ENCODE data around the gene ARID4B.
"Not testable (repeated sequence)": the region's sequence is repeated elsewhere in the genome, so short reads cannot be mapped to it uniquely, and the experiment has no call there.

ARID4B gene

DNA sequence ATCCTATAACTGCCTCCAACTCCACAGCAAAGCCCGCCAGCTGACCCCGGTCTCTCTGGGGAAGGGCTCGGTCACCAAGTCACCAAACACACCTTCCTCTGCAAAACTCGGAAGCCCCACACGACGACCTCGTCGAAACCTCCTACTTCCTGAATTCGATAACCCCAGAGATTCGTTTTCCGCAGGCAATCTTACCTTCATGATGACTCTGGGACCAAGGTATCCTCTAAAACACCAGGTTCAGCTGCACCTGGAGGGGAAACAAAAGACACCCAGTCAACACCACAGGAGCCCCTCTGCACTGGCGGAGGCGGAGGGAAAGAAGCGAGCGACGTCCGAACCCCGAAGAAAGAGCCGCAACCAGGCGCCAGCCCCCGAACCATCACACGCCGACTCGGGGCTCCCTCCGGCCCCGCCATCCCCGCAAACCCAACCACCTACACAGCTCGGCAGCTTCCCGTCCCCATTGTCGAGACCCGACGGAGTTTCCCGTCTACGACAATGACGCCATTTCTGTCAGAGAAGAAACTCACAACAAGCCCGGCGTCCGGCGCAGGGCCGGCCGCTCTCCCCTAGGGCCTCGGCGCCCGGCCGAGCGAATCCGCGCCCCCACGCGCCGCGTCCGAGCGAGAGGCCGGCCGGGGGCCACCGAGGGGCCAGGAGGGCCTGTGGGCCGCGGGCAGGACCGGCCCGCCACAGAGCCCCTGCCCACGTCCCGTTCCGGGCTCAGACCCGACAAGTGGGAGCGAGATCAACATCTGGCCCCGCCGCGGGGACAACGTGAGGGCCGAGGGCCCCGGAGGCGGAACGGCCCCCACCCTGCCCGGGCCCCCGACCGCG, 1.0 kb downstream of the ARID4B start:
- peak; percentile 78 for DNase-seq

DNA sequence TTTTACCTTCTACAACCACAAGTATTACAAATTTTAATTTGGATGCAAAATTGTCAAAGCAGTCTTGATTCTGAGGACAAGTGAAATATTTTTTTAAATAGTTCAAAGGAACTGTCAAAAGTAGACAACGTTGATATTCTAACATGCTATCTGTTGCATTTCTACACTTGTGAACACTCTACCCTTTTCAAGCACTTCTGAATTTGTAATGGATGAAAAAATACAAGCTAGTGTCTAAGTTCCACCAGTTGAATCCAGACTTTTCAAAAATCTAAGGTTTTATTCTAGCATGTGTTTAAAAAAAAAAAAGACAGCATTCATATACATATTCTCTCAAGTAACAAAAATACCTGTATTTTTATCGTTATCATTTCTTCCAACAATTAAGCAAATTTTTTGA, 2.1 kb downstream of the ARID4B start:
- no peak for DNase-seq

DNA sequence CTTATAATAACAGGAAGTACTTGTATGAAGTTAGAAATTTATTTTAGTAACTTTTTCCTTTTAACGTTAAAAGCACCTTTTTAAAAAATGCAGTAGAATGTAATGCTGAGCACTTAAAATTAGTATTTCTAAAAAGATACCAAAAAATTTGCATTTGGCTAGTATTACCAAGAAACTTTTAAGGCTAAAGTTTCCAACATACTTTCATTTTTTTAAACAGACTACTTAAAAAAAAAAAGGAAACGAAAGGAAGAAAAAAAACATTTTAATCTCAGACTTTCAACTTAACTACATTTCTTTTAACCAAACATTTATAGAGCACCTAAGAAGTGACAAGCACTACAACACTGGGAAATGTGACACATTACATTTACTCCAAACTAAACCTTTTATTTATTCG, 2.8 kb downstream of the ARID4B start:
- DNase-seq: no peak

DNA sequence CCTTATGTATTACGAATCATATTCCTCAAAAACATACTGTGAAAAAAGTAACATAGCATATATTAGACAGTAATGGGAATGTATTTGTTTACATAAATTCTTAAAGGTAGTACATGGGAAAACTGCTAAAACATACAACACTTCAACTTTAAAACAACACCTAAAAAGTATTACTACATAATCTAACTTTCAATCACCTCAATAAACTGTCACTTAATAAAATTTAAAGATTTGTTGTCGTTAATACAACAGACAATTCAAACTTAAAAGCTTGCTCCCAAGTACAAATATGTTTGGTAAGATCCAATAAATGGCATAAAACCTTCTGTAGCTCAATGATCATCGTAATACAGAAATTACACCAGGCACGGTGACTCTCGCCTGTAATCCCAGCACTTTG, 3.7 kb downstream of the ARID4B start:
- DNase-seq: no peak

DNA sequence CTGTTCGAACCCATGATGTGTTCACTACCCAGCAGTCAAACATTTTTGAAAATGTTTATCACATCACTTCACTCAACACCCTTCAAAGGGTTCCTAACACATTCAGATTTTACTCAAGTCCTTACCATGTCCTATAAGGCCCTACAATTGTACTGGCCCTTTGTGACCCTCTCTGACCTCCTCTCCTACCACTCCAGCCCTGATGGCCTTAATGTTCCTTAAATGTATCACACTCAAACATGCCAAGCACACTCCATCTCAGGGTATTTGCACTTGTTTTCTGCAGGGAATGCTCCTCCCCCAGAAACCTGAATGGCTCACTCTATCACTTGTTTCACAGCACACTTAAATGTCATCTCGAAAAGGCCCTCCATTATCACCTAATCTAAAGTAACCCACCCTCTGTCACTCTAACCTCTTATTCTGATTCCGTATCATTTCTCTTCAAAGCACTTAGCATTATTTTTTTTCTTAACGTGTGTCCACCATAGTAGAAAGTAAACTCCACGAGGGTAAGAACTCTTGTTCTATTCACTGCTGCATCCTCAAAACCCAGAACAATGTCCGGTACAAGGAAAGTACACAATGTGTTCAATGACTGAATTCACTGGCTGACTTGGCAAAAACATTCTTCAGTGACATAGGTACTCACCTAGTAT, 7.3 kb downstream of the ARID4B start:
- DNase-seq: no peak

DNA sequence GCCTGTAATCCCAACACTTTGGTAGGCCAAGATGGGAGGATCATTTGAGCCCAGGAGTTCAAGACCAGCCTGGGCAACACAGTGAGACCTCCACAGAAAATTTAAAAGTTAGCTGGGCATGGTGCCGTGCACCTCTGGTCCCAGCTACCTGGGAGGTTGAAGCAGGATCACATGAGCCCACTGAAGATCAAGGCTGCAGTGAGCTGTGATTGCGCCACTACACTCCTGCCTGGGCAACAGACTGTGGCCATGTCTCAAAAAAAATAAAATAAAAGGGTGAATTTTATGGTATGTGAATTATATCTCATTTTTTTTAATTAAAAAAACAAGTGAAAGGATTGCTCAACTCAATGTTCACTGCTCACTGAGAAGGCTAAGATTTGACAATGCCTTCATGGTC, 8.7 kb downstream of the ARID4B start:
- no peak for DNase-seq

DNA sequence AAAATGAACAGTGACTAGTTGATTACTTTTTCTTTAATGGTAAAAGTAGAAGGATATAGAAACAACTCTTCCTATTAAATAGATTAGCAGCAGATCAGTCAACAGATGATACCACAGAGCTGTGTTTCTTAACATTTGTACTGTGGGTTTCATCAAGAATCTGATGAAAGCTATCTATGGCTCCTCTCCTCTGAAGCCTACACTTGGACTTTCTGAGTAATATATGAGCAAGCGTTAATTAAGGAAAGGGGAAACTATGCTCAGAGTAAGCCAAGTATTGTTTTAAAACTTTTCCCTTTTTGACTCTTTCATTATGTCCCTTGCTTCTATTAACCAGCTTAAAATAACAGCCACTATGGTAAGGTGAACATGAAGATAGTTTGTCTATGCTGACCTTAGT, 10.8 kb downstream of the ARID4B start:
- no peak for DNase-seq

DNA sequence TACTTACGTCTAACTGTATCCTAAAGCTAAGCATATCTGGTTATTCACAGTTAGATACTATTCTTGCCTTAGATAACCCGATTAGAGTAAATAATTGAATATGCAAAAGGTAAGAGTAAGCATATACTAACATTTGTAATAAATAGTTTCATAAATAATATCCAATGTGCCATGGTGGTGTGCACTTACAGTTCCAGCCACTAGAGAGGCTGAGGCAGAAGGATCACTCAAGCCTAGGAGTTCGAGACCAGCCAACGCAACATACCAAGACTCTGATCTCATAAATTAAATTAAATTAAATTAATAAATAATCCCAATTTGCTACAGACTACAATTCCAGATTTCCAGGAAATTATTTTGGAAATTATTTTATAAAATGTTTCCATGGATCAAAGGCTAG, 12.2 kb downstream of the ARID4B start:
- DNase-seq: no peak

DNA sequence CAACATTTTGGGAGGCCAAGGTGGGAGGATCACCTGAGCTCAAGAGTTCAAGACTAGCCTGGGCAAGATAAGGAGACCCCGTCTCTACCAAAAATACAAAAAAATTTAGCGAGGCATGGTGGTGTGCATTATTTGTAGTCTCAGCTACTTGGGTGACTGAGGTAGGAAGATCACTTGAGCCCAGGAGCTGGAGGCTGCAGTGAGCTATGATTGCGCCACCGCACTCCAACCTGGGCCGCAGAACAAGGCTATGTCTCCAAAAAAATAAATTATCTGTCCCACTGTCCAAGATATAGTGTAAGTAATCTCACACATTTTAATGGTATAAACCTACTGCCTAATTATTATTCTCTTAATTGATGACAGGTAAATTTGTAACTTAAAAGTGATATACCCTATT, 12.8 kb downstream of the ARID4B start:
- DNase-seq: no peak

DNA sequence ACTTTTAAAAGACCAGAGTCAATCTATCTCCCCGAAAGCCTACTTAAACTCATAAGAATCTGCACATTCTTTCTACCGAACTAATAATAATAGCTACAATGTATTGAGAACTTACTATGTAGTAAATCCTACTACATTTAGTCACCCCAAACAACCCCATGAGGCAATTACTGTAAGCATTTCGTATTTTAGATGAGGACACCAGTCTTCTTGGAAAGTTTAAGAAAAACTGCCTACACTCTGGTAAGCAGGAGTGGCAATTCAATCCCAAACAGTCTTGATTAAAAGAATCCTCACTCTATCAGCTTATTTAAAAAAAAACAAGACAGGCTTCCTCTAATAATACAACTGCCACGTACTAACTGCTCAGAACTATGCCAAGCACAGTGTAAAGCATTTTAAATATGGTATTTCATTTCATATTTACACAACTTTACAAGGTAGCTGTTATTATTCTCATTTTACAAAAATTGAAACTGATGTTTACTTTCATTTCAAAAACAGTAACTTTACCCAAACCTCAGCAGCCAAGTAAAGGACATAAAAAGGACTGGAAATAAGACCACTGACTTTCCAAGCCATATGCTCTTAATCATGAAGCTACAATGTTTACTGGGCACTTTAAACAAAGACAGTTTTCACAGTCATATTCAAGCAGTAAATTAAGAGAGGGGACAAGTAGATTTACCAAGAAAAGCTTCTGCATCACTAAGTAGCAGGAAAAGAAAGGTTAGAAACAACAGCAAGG, 13.9 kb downstream of the ARID4B start:
- no peak for DNase-seq

DNA sequence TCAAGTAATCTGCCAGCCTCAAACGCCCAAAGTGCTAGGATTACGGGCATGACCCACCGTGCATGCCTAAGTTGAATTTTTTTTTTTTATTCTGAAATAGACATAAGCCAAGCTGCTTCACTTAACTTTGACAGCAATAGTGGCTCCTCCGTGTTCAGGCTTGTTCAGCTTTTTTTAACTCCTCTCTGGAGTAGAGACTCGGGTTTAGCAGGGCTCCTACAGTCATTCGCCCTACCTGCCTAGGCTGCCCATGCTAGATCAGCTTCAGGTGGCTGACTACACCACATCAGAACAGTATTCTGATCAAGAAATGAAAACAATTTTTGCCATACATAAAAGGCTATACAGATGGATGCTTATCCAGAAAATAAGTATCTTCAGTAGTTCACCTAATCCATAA, 14.7 kb downstream of the ARID4B start:
- no peak for DNase-seq

DNA sequence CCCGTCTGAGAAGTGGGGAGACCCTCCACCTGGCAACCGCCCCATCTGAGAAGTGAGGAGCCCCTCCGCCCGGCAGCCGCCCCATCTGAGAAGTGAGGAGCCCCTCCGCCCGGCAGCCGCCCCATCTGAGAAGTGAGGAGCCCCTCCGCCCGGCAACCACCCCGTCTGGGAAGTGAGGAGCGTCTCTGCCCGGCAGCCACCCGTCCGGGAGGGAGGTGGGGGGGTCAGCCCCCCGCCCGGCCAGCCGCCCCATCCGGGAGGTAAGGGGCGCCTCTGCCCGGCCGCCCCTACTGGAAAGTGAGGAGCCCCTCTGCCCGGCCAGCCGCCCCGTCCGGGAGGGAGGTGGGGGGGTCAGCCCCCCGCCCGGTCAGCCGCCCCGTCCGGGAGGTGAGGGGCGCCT, 18.8 kb downstream of the ARID4B start:
- DNase-seq: not testable (repeated sequence)

DNA sequence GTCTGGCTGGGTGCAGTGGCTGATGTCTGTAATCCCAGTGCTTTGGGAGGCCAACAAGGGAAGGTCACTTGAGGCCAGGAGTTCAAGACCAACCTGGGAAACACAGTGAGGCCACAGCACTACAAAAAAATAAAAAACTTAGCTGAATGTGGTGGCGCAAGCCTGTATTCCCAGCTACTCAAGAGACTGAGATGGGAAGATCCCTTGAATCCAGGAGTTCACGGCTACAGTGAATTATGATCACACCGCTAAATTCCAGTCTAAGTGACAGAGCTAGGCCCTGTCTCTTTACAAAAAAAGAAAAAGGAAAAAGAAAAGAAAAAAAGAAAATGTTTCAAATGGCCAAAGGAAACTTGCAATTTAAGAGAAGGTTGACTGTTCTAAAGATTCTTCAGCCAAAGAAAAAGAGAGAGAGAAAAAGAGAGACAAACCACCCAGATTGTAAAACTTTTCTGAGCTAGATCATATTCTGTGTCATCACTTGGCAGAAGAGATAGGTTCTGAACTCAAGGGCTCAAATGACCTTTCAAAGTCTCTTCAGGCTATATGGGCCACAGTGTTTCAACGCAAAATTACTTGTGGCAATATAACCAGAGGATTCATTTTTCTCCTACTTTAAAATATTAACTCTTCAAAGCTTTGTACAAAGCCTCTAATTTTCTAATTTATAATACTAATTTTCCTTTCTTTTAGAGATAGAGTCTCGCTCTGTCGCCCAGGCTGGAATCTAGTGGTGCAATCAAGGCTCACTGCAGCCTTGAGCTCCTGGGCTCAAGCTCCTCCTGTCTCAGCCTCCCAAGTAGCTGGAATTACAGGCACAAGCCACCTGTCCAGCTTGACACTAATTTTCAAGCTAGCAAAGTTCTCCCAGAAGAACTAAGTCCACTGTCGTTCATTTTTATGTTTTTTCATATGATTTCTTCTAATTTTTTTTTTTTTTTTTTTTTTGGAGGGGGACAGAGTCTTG, 20.5 kb downstream of the ARID4B start:
- DNase-seq: no peak

DNA sequence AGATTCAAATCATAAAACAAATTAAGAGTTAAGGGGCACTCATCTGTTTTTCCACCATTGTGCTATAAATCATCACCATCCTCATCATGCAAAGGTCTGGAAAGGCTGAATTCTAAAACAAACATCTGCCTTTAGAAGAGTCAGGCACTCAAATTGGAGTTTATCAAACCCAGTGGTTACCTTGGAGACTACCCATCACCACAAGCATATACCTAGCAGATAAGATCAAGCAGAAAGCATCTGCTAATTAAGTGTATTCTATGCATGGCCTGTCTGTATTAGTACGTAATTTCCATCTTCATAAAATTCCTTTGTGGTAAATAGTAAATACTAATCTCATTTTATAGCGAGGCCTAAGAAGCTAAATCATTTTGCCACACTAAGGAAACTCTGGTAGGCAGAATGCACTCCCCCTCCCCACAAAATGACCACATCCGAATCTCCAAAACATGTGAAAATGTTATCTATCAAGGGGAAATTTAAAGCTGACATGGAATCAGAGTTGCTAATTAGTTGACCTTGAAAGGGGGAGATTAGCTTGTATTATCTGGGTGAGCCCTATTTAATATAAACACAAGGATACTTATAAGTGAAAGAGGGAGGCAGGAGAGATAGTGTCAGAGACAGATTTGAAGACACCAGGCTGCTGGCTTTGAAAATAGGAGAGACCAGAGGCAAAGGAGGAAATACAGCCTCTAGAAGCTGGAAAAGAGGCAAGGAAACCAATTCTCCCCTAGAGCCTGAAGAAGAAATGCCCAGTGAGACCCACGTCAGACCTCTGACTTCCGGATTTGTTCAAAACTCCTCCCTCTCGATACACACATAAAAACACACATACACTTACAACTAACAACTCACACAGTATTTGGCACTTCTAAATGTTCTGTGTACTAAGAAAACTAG, 23.2 kb downstream of the ARID4B start:
- no peak for DNase-seq

DNA sequence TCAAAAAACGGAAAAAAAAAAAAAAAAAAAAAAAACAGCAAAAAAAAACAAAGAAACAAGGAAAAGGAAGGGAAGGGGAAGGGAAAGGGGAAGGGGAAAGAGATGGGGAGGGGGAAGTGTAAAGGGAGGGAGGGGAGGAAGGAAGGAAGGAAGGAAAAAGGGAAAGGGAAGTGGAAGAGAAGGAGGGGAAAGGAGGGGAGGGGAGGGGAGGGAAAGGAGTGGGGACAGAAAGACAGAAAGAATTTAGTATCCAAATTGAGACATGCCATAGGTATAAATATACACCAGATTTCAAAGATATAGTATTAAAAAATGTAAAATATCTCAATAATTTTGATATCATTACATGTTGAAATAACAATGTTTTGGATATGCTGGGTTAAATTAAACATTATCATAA, 25.8 kb downstream of the ARID4B start:
- DNase-seq: no peak

DNA sequence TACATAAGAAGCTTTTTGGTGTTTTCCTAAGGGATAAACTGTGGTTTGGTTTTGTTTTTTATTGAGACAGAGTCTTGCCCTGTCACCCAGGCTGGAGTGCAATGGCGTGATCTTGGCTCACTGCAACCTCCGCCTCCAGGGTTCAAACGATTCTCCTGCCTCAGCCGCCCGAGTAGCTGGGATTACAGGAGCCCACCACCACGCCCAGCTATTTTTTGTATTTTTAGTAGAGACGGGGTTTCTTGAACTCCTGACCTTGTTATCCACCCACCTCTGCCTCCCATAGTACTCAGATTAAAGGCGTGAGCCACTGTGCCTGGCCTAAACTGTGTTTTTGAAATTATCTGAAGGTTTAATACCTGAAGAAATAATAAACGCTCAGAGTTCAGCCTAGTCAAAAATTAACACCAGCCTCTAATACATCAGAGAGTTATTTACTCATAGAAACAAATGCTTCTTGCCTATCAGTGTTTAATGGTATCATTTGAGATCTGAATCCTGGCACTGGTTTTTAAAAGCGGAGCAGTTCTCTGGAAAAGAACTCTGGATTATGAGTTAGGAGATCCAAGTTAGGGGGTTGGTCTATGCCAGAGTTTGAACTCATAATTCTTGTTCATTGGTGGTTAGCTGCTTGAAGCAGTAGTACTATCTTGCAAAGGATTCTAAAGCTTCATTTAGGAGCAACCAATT, 28.7 kb downstream of the ARID4B start:
- no peak for DNase-seq

DNA sequence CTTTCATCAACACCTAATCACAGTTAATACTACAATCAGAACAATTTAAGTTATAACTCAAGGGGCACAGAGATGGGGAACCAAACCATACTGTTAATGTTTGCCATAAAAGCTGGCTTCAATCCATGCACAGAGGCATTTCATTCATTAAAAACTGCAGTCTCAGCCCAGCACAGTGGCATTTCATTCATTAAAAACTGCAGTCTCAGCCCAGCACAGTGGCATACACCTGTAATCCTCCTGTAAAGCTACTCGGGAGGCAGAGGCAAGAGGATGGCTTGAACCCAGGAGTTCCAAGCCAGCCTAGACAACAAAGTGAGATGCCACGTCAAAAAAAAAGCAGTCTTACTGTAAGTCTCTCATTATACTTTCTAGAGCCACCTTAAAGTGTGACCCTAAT, 29.2 kb downstream of the ARID4B start:
- DNase-seq: no peak

DNA sequence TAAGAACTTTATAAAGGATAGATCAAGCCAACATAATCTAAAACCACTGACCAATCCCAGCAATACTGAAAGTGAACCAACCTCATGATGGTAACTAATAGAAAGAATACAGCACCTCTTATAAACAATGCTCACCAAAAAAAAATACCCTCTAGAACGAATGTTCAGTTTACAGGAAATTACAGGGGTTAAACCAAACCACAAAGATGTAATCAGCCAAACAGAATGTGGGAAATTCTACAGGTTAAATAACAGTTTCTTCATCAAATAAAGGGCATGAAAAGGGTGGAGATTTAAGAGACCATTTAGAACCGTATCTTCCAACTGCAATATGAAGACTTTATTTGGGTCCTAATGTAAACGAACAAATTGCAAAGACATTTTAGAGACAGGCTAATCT, 30.4 kb downstream of the ARID4B start:
- DNase-seq: no peak

DNA sequence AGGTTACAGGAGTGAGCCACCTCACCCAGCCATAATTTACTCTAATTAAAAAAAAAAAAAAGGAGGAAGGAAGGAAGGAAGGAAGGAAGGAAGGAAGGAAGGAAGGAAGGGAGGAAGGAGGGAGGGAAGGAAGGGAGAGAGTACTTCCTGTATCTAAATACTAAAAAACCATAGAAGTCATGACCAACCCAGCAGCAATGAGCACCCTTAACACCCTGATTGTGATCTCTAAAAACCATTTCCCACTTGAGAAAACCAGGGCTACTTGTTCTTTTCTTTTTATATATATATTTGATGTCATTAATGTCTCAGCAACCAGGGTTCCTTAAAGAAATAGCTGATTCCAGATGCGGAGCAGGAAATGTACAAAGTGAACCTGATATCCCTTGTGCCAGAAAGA, 31.2 kb downstream of the ARID4B start:
- DNase-seq: no peak

DNA sequence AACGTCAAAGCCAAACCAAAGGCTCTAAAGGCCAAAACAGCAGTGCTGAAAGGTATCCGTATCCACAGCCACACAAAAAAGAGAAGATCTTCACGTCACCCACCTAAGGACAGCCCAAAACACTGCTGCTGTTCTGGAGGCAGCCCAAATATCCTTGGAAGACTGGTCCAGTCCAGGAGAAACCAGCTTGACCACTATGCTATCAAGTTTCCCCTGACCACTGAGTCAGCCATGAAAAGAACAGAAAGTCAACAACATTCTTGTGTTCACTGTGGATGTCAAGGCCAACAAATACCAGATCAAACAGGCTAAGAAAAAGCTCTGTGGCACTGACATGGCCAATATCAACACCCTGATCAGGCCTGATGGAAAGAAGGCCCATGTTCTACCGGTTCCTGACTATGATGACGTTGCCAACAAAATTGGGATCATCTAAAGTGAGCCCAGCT, 32.1 kb downstream of the ARID4B start:
- no peak for DNase-seq

Measured in RPMI8226 (cell line).